Glutamatergic neuron (in vitro differentiated cells): ENCODE measurements around the gene N4BP2. TPM values are rescaled to one million over a fixed set of nuclear protein-coding genes. Genes with fewer than 3 reads are reported as not detected.
"Not testable (repeated sequence)": the region's sequence is repeated elsewhere in the genome, so short reads cannot be mapped to it uniquely, and the experiment has no call there.

ENCODE experiments used
- DNase-seq: peaks from one replicate; pipeline ENCODE4 v3.0.0; 2022
- H3K27ac Mint-ChIP-seq: one replicate; pipeline ENCODE4 v1.8.0; 2020; ENCODE audit warnings: mild to moderate bottlenecking, mixed read lengths, inconsistent platforms; ENCODE audit not compliant: unreplicated experiment
- H3K27me3 Mint-ChIP-seq: one replicate; pipeline ENCODE4 v1.8.0; 2020; ENCODE audit warnings: mild to moderate bottlenecking, moderate library complexity, mixed read lengths, inconsistent platforms; ENCODE audit not compliant: unreplicated experiment
- H3K36me3 Mint-ChIP-seq: one replicate; pipeline ENCODE4 v1.8.0; 2020; ENCODE audit warnings: mild to moderate bottlenecking, mixed read lengths, inconsistent platforms; ENCODE audit not compliant: unreplicated experiment
- H3K4me1 Mint-ChIP-seq: one replicate; pipeline ENCODE4 v1.8.0; 2020; ENCODE audit warnings: mild to moderate bottlenecking, low read depth, mixed read lengths, inconsistent platforms; ENCODE audit not compliant: unreplicated experiment
- H3K4me3 Mint-ChIP-seq: one replicate; pipeline ENCODE4 v1.8.0; 2020; ENCODE audit warnings: mild to moderate bottlenecking, mixed read lengths, inconsistent platforms; ENCODE audit not compliant: unreplicated experiment
- H3K9me3 Mint-ChIP-seq: one replicate; pipeline ENCODE4 v1.8.0; 2020; ENCODE audit warnings: mild to moderate bottlenecking, moderate library complexity, mixed read lengths, inconsistent platforms; ENCODE audit not compliant: unreplicated experiment
- total RNA-seq: library from RNA; stranded (reverse); fragmentation: NEBNext Ultra II Directional; extraction: Animal tissue kit (Norgen Biotek cat#: 25700); gene quantifications from one replicate; pipeline ENCODE4 v1.2.1, GENCODE V29; 2021; ENCODE audit not compliant: unreplicated experiment
- TF ChIP-seq, protein P1 (sequence below): fragments of 200-600 bp; sonication (generic); IDR thresholded peaks from one replicate; pipeline ENCODE4 v1.5.0; 2021; ENCODE audit not compliant: partially characterized antibody, unreplicated experiment

The N4BP2 gene
- total RNA-seq, 1 donor from 2014 or later: 9.7 TPM

DNA sequence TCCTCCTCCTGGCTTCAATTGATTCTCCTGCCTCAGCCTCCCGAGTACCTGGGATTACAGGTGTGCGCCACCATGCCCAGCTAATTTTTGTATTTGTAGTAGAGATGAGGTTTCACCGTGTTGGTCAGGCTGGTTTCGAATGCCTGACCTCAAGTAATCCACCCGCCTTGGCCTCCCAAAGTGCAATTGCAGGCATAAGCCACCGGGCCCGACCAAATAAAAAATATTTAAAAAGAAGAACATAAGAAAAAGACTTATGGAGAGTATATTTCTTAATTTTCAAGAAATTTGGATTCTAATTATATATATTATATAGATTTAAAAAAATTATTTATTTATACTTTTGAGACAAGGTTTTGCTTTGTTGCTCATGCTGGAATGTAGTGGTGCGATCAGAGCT, 29.8 kb downstream of the N4BP2 start:
- Mint-ChIP-seq H3K27me3 (no peaks in the 10 kb centered on the region), H3K4me1 (no peaks in the 10 kb centered on the region), H3K4me3 (no peak overlapping the region), H3K36me3 (no peaks in the 10 kb centered on the region), H3K9me3 (no peaks in the 10 kb centered on the region), H3K27ac (no peak overlapping the region)
- no peak for DNase-seq
- TF ChIP-seq, protein P1, sequence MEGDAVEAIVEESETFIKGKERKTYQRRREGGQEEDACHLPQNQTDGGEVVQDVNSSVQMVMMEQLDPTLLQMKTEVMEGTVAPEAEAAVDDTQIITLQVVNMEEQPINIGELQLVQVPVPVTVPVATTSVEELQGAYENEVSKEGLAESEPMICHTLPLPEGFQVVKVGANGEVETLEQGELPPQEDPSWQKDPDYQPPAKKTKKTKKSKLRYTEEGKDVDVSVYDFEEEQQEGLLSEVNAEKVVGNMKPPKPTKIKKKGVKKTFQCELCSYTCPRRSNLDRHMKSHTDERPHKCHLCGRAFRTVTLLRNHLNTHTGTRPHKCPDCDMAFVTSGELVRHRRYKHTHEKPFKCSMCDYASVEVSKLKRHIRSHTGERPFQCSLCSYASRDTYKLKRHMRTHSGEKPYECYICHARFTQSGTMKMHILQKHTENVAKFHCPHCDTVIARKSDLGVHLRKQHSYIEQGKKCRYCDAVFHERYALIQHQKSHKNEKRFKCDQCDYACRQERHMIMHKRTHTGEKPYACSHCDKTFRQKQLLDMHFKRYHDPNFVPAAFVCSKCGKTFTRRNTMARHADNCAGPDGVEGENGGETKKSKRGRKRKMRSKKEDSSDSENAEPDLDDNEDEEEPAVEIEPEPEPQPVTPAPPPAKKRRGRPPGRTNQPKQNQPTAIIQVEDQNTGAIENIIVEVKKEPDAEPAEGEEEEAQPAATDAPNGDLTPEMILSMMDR: peak; percentile 13

DNA sequence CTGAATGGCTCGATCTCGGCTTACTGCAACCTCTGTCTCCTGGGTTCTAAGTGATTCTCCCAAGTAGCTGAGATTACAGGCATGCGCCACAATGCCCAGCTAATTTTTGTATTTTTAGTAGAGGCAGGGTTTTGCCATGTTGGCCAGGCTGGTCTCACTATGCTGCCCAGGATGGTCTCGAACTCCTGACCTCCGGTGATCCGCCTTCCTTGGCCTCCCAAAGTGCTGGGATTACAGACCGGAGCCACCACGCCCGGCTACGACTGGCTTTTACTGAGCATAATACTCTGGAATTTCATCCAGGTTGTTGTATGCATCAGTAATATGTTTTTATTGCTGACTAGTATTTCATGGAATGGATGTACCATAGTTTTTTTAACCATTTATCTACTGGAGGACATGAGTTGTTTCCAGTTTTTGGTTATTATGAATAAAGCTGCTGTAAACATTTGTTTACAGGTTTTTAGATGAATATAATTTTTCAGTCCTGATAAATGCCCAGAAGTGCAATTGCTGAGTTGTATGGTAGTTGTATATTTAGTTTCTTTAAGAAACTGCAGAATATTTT, 31.2 kb downstream of the N4BP2 start:
- Mint-ChIP-seq H3K4me1 (no peaks in the 10 kb centered on the region), H3K36me3 (no peaks in the 10 kb centered on the region), H3K27me3 (no peaks in the 10 kb centered on the region), H3K9me3 (no peaks in the 10 kb centered on the region), H3K4me3 (no peak overlapping the region), H3K27ac (no peak overlapping the region)
- TF ChIP-seq, protein P1: no peak
- DNase-seq: no peak

DNA sequence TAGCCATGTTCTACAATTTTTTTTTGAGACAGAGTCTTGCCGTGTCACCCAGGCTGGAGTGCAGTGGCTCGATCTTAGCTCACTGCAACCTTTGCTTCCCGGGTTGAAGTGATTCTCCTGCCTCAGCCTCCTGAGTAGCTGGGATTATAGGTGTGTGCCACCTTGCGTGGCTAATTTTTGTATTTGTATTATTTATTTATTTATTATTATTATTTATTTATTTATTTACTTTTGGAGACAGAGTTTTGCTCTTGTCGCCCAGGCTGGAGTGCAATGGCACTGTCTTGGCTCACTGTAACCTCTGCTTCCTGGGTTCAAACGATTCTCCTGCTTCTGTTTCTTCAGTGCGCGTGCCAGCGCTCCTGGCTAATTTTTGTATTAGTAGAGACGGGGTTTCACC, 36.8 kb downstream of the N4BP2 start:
- H3K4me3 Mint-ChIP-seq, H3K9me3 Mint-ChIP-seq, H3K4me1 Mint-ChIP-seq, DNase-seq, H3K27me3 Mint-ChIP-seq, H3K27ac Mint-ChIP-seq, H3K36me3 Mint-ChIP-seq: not testable (repeated sequence)

DNA sequence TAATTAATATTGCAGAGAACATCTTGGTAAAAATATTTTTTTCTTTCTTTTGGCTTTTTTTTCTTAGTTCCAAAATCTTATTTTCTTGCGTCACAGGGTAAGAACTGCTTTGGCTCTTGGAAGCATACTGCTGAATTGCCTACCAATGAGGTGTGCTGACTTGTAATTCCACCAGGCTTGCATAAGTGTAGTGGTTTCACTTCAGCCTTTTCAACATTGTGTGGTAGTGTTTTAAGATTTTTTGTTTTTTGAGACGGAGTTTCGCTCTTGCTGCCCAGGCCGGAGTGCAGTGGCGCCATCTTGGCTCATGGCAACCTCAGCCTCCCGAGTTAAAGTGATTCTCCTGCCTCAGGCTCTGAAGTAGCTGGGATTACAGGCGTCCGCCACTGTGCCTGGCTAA, 42.4 kb downstream of the N4BP2 start:
- H3K27me3 Mint-ChIP-seq: no peaks in the 10 kb centered on the region
- H3K27ac Mint-ChIP-seq: no peak overlapping the region
- no peak for DNase-seq
- TF ChIP-seq, protein P1: no peak
- no peaks in the 10 kb centered on the region for H3K9me3 Mint-ChIP-seq
- H3K36me3 Mint-ChIP-seq: no peaks in the 10 kb centered on the region
- no peaks in the 10 kb centered on the region for H3K4me1 Mint-ChIP-seq
- H3K4me3 Mint-ChIP-seq: no peak overlapping the region

DNA sequence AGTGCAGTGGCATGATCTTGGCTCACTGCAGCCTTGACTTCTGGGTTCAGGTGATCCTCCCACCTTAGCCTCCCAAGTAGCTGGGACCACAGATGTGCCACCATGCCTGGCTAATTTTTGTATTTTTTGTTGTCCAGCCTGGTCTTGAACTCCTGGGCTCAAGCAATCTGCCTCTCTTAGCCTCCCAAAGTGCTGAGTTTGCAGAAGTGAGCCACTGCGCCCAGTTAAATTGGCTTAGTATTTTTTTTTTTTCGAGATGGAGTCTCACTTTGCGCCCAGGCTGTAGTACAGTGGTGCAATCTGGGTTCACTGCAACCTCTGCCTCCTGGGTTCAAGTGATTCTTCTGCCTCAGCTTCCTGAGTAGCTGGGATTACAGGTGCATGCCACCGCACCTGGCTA, 50.5 kb downstream of the N4BP2 start:
- H3K36me3 Mint-ChIP-seq, H3K4me3 Mint-ChIP-seq, H3K27ac Mint-ChIP-seq, DNase-seq, H3K27me3 Mint-ChIP-seq, H3K9me3 Mint-ChIP-seq, H3K4me1 Mint-ChIP-seq: not testable (repeated sequence)

DNA sequence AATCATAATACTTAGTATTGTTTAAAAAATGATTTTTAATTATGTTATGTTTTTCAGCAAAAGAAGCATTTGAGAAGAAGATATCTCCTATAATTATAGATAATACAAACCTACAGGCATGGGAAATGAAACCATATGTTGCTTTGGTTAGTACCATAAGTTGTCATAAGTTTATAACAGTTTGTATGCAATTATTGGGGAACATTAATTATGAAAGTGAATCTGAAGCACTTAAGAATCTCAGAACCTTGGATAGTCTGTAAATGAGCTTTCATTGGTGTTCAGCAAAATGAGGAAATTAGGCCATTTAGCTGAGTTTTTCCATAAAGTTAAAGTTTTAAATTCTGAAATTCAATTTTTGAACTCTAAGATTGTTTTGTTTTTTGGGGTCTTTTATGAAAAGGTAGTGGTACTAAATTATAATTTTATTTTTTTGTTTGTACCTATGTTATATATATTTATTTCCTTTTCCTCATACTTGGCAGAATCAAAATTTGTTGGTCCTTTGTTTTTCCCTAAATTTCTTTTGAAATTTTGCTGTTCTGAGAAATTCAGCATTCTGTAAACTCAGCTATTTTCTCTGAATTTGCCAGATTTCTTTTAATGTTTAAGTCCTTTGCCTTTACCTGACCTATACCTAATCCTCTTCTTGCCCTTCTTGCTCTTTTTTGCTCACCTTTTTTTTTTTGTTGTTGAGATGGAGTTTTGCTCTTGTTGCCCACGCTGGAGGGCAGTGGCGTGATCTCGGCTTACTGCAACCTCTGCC, 55.6 kb downstream of the N4BP2 start:
- Mint-ChIP-seq H3K27ac (no peak overlapping the region), H3K27me3 (no peaks in the 10 kb centered on the region), H3K36me3 (no peaks in the 10 kb centered on the region), H3K4me1 (no peaks in the 10 kb centered on the region), H3K4me3 (no peak overlapping the region), H3K9me3 (no peaks in the 10 kb centered on the region)
- DNase-seq: no peak
- TF ChIP-seq, protein P1: no peak
